A549 (cell line): Measurements from ENCODE around the gene TMEM235. TPM values are rescaled to one million over a fixed set of nuclear protein-coding genes. Genes with fewer than 3 reads are reported as not detected.
"Not testable (repeated sequence)": the region's sequence is repeated elsewhere in the genome, so short reads cannot be mapped to it uniquely, and the experiment has no call there.

Experiments
- ATAC-seq, 2 experiments: fragments of 200-7000 bp in 1 of 2; fragments of >200 bp in 1 of 2; cut with Nextera tagmentation in 1 of 2; cut with Tn5 transposase in 1 of 2; 3 replicates each; pipeline versions ENCODE4 v1.8.0 to v1.9.1; 2018 to 2020; ENCODE audit warnings: mild to moderate bottlenecking in 1 of 2, moderate library complexity in 1 of 2
- CTCF ChIA-PET: fragments of 300-600 bp; sonication (Branson Sonifier 250); formaldehyde crosslinking; extraction: SDS; loops from one replicate; lab custom pipeline; 2021; ENCODE audit warnings: antibody characterized with exemption, inconsistent platforms; lab: Yijun Ruan, JAX
- POLR2A ChIA-PET: fragments of 350-600 bp; formaldehyde crosslinking; extraction: SDS; loops from one replicate; lab custom pipeline; 2021; ENCODE audit warnings: antibody characterized with exemption, inconsistent platforms; lab: Yijun Ruan, JAX
- DNase-seq, 2 experiments: peaks; one replicate each; pipeline versions ENCODE4 v3.0.0 to v3.0.0-alpha.2; 2011 to 2016; ENCODE audit warnings: low read depth in 1 of 2, low spot score in 1 of 2
- FAIRE-seq: peaks from 2 replicates; lab custom pipeline; 2011; peaks lifted over from hg19 to GRCh38; lab: Jason Lieb, UNC
- H3K27ac ChIP-seq, 2 experiments: fragments of >200 bp; sonication (Bioruptor Twin); formaldehyde crosslinking; 3 replicates each; pipeline ENCODE4 v1.5.1; 2016 to 2017
- H3K4me1 ChIP-seq: fragments of >200 bp; sonication (Bioruptor Twin); formaldehyde crosslinking; 3 replicates; pipeline ENCODE4 v1.6.1; 2016
- H3K4me2 ChIP-seq: fragments of >200 bp; sonication (Bioruptor Twin); formaldehyde crosslinking; 3 replicates; pipeline ENCODE4 v1.6.1; 2016
- H3K4me3 ChIP-seq: fragments of >200 bp; sonication (Bioruptor Twin); formaldehyde crosslinking; 3 replicates; pipeline ENCODE4 v1.5.1; 2016
- H3K9me3 ChIP-seq: fragments of >200 bp; sonication (Bioruptor Twin); formaldehyde crosslinking; 3 replicates; pipeline ENCODE4 v1.6.1; 2016
- BCL3 ChIP-seq: fragments of >200 bp; sonication (Bioruptor Twin); formaldehyde crosslinking; IDR thresholded peaks from 3 replicates; pipeline ENCODE4 v1.6.1; 2016
- BHLHE40 ChIP-seq: IDR thresholded peaks from 2 replicates; pipeline ENCODE4 v1.6.1; 2012; ENCODE audit warnings: low read depth, low read length, inconsistent platforms
- CHD2 ChIP-seq: fragments of 150-350 bp; IDR thresholded peaks from 2 replicates; pipeline ENCODE4 v1.6.1; 2014; ENCODE audit warnings: low read length; ENCODE audit not compliant: partially characterized antibody
- EHMT2 ChIP-seq: fragments of 200-600 bp; sonication (generic); IDR thresholded peaks from 2 replicates; pipeline ENCODE4 v1.6.1; 2016; ENCODE audit warnings: antibody characterized with exemption, low read depth, mild to moderate bottlenecking, moderate library complexity
- ELK1 ChIP-seq: fragments of 150-350 bp; IDR thresholded peaks from 2 replicates; pipeline ENCODE4 v1.6.1; 2014; ENCODE audit warnings: low read depth, mild to moderate bottlenecking, low read length
- ESRRA ChIP-seq: fragments of 150-350 bp; IDR thresholded peaks from 2 replicates; pipeline ENCODE4 v1.6.1; 2014; ENCODE audit warnings: mild to moderate bottlenecking, low read length, borderline replicate concordance
- JUN ChIP-seq, 2 experiments: fragments of >200 bp; sonication (Bioruptor Twin); formaldehyde crosslinking; IDR thresholded peaks; 2 replicates in 1 of 2; 3 replicates in 1 of 2; pipeline ENCODE4 v1.6.1; 2016 to 2017
- JUNB ChIP-seq: fragments of >200 bp; sonication (Bioruptor Twin); formaldehyde crosslinking; IDR thresholded peaks from 2 replicates; pipeline ENCODE4 v1.6.1; 2016
- KDM1A ChIP-seq: fragments of 200-600 bp; sonication (generic); IDR thresholded peaks from 2 replicates; pipeline ENCODE4 v1.6.1; 2016; ENCODE audit warnings: low read depth, mild to moderate bottlenecking
- MAFK ChIP-seq: fragments of 450-650 bp; IDR thresholded peaks from 2 replicates; pipeline ENCODE4 v1.6.1; 2014; ENCODE audit not compliant: partially characterized antibody
- NFE2L2 ChIP-seq: fragments of 150-350 bp; conservative IDR thresholded peaks from 2 replicates; pipeline ENCODE4 v1.6.1; 2014; ENCODE audit warnings: low read length
- NPAS2 ChIP-seq: fragments of 250-450 bp; sonication (Bioruptor Pico); IDR thresholded peaks from 2 replicates; pipeline ENCODE4 v1.8.0; 2022; ENCODE audit warnings: mild to moderate bottlenecking, moderate library complexity, borderline replicate concordance
- NR3C1 ChIP-seq: fragments of >200 bp; sonication (Bioruptor Twin); formaldehyde crosslinking; IDR thresholded peaks from 3 replicates; pipeline ENCODE4 v1.6.1; 2017
- RAD21 ChIP-seq, 2 experiments: fragments of >200 bp in 1 of 2; sonication (Bioruptor Twin) in 1 of 2; formaldehyde crosslinking in 1 of 2; IDR thresholded peaks in 1 of 2; conservative IDR thresholded peaks in 1 of 2; 2 replicates in 1 of 2; 3 replicates in 1 of 2; pipeline ENCODE4 v1.6.1; 2012 to 2018; ENCODE audit warnings: inconsistent platforms in 1 of 2
- REST ChIP-seq: fragments of 200-600 bp; sonication (generic); IDR thresholded peaks from 2 replicates; pipeline ENCODE4 v1.6.1; 2016; ENCODE audit warnings: antibody characterized with exemption, mild to moderate bottlenecking, moderate library complexity
- RFX5 ChIP-seq: fragments of 450-650 bp; IDR thresholded peaks from 2 replicates; pipeline ENCODE4 v1.7.1; 2014; ENCODE audit warnings: antibody characterized with exemption, mild to moderate bottlenecking, moderate library complexity
- SREBF2 ChIP-seq: fragments of 450-650 bp; IDR thresholded peaks from 2 replicates; pipeline ENCODE4 v1.6.1; 2014; ENCODE audit warnings: mild to moderate bottlenecking, moderate library complexity
- ZC3H11A ChIP-seq: fragments of 450-650 bp; IDR thresholded peaks from 2 replicates; pipeline ENCODE4 v1.6.1; 2014; ENCODE audit warnings: antibody characterized with exemption, mild to moderate bottlenecking
- ZFP36 ChIP-seq: fragments of 450-650 bp; IDR thresholded peaks from 2 replicates; pipeline ENCODE4 v1.6.1; 2014; ENCODE audit warnings: borderline replicate concordance; ENCODE audit not compliant: partially characterized antibody
- WGBS: methylation state at CpG from one replicate; pipeline ENCODE4 v1.1.6; 2017; ENCODE audit errors: missing lambda C conversion rate; 5-methylcytosine and 5-hydroxymethylcytosine counted together
- polyA plus RNA-seq, 4 experiments: library from polyadenylated mRNA; depleted of rRNA in 3 of 4; stranded (reverse); fragments of >200 nt; fragmentation: RNase III in 1 of 4; extraction: RNeasy Plus Mini Kit Qiagen cat#74134 plus additional on column Dnase treatment in 1 of 4; gene quantifications; 2 replicates in 3 of 4; 3 replicates in 1 of 4; pipeline ENCODE4 v1.2.3, GENCODE V29; 2011 to 2017
- TF ChIP-seq, protein P1 (sequence below): fragments of >200 bp; sonication (Bioruptor Twin); formaldehyde crosslinking; IDR thresholded peaks from 2 replicates; pipeline ENCODE4 v1.6.1; 2016

Gene TMEM235
- polyA plus RNA-seq, 2 of the 4 experiments (the other 2 are of a cell fraction) = not detected

GRCh38 chr17:78233678-78234077 is 2.2 kb downstream of the TMEM235 start:
- WGBS = 67% methylated on average over 10 of the region's 10 CpGs
- Histone ChIP-seq H3K4me2 (no peak overlapping the region), H3K4me3 (no peak overlapping the region), H3K4me1 (no peaks in the 10 kb centered on the region; the same call in 2 of the 3 replicates), H3K27ac (no peak overlapping the region), H3K9me3 (no peaks in the 10 kb centered on the region)
- DNase-seq = no peak
- CTCF ChIA-PET = interaction anchor here (0.6 to 10.4 kb wide), 4 partner anchors 13 to 192 kb away, joined by 3 to 159 read pairs (median 4); no protein-coding TSS in a partner anchor
- POLR2A ChIA-PET = no interaction called here
- FAIRE-seq = no peak
- ATAC-seq = no peak
- TF ChIP-seq ZC3H11A (no peak), SREBF2 (no peak), BCL3 (no peak)

DNA sequence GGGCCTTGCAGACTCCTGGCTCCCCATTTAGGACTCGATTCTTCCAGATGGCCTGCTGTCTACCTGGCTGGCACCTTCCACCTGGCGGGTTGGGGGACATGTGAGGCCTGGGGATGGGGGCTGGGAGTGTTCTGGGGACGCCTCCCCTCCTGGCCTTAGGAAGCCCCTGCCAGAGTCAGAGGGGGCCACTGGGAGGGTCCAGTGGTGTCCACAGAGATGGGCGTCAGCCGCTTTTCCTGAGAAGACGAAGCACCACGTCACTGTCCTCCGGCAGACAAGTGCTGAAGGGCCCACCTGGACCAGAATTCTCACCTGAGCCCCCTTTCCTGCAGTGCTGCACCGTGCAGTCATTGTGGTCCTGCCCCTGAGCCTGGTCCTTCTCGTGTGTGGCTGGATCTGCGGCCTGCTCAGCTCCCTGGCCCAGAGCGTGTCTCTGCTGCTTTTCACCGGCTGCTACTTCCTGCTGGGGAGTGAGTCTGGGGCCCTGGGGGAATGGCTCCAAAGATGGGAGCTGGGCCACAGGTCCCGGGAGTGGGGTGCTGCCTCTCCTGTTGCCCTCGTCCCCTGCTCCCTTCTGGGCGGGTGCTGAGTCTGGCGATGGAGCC is 2.9 kb downstream of the TMEM235 start:
- TF ChIP-seq JUN (IDR thresholded peaks at IDR 0.05) = no peak
- TF ChIP-seq ESRRA = no peak
- no peak for TF ChIP-seq ELK1
- TF ChIP-seq JUNB = no peak
- TF ChIP-seq BHLHE40 = no peak
- TF ChIP-seq NR3C1 = no peak
- TF ChIP-seq REST = no peak
- TF ChIP-seq NFE2L2 = no peak
- no peak for TF ChIP-seq NPAS2 (CRISPR knock-in tag)
- no peak for TF ChIP-seq RFX5
- no peak for TF ChIP-seq ZFP36
- TF ChIP-seq, protein P1, sequence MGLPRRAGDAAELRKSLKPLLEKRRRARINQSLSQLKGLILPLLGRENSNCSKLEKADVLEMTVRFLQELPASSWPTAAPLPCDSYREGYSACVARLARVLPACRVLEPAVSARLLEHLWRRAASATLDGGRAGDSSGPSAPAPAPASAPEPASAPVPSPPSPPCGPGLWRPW = no peak
- no peak for TF ChIP-seq RAD21 (conservative IDR thresholded peaks at IDR 0.05 in 1 of 2, IDR thresholded peaks at IDR 0.05 in 1 of 2)
- TF ChIP-seq CHD2 = no peak
- no peak for TF ChIP-seq MAFK
- TF ChIP-seq EHMT2 = no peak
- TF ChIP-seq KDM1A = no peak
- TF ChIP-seq ZC3H11A = no peak
- WGBS = 73% methylated on average over 17 of the region's 17 CpGs
- no peaks in the 10 kb centered on the region; the same call in 2 of the 3 replicates for H3K4me1 ChIP-seq
- POLR2A ChIA-PET = no interaction called here
- no peak for ATAC-seq
- H3K9me3 ChIP-seq = no peaks in the 10 kb centered on the region
- no peak for FAIRE-seq
- H3K27ac ChIP-seq = no peak overlapping the region
- CTCF ChIA-PET = interaction anchor here (0.6 to 10.4 kb wide), 5 partner anchors 13 to 191 kb away, joined by 3 to 159 read pairs (median 3); no protein-coding TSS in a partner anchor
- H3K4me3 ChIP-seq = no peak overlapping the region
- no peak overlapping the region for H3K4me2 ChIP-seq
- DNase-seq = no peak

DNA sequence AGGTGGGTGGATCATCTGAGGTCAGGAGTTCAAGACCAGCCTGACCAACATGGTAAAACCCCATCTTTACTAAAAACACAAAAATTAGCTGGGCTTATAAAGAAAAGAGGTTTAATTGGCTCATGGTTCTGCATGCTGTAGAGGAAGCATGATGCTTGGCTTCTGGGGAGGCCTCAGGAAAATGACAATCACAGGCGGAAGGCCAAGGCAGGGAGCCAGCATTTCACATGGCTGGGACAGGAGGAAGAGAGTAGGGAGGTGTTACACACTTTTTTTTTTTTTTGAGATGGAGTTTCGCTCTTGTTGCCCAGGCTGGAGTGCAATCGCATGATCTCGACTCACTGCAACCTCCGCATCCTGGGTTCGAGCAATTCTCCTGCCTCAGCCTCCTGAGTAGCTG is 3.6 kb downstream of the TMEM235 start:
- H3K4me1 ChIP-seq, H3K9me3 ChIP-seq, H3K27ac ChIP-seq, FAIRE-seq, DNase-seq, ATAC-seq, H3K4me3 ChIP-seq, H3K4me2 ChIP-seq, POLR2A ChIA-PET: not testable (repeated sequence)
- CTCF ChIA-PET = interaction anchor here (0.7 to 10.4 kb wide), 3 partner anchors 15 to 400 kb away, joined by 3 to 159 read pairs (median 4); no protein-coding TSS in a partner anchor
- 93% methylated on average over 6 of the region's 6 CpGs for WGBS
